ENCODE measurements around the gene C4orf46. TPM values are rescaled to one million over a fixed set of nuclear protein-coding genes. Genes with fewer than 3 reads are reported as not detected.

The C4orf46 gene
- total RNA-seq, 1 donor from 2014 or later: 101 TPM

DNA sequence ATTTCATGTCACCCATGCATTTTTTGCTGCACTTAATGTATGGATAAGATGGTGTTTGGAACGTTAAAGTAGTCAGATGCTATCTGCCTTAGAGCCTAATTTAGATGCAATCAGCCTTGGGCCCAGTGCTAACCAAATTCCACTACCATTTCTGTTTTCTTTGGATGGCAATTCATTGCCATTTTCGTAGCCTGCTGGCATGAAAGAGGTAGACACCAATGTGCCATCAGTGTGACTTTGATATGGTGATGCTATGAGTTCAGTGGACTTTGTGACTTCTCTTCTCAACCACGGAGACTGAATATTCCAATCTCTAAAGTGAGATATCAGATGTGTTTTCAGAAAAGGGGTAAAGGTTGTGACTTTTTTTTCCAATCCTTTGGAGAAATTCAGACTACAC is 1.9 kb upstream of the C4orf46 start:
- Mint-ChIP-seq H3K9me3 (no peaks in the 10 kb centered on the region), H3K4me3 (no peak overlapping the region), H3K27ac (no peak overlapping the region), H3K27me3 (ENCODE audit: insufficient read depth, low read depth) (peaks cover 6% of the 10 kb centered on the region), H3K36me3 (peaks cover 3% of the 10 kb centered on the region), H3K4me1 (peaks cover 14% of the 10 kb centered on the region)
- no peaks in the 10 kb centered on the region for H3K9me3 ChIP-seq (ENCODE audit: low read depth)
- peaks cover 18% of the 10 kb centered on the region for H4K20me1 ChIP-seq (ENCODE audit: low read depth)
- no peak overlapping the region for H3K27ac ChIP-seq
- DNase-seq (ENCODE audit: low spot score): no peak
- TF ChIP-seq CTCF (IDR thresholded peaks at IDR 0.05): no peak
- TF ChIP-seq EZH2phosphoT487 (IDR thresholded peaks at IDR 0.05): no peak
- no peak for TF ChIP-seq EZH2 (IDR thresholded peaks at IDR 0.05)
- H3K27me3 ChIP-seq: no peaks in the 10 kb centered on the region
- H3K4me1 ChIP-seq: peaks cover 7% of the 10 kb centered on the region
- peaks cover 25% of the 10 kb centered on the region for H3F3A ChIP-seq (ENCODE audit: low read depth)
- H3K79me2 ChIP-seq (ENCODE audit: low read depth): peaks cover 30% of the 10 kb centered on the region
- H3K9ac ChIP-seq: no peak overlapping the region
- no peak overlapping the region for H3K4me2 ChIP-seq
- H3K36me3 ChIP-seq: no peaks in the 10 kb centered on the region
- H3K4me3 ChIP-seq: no peak overlapping the region
- H2AFZ ChIP-seq (replicated peaks): no peak overlapping the region

DNA sequence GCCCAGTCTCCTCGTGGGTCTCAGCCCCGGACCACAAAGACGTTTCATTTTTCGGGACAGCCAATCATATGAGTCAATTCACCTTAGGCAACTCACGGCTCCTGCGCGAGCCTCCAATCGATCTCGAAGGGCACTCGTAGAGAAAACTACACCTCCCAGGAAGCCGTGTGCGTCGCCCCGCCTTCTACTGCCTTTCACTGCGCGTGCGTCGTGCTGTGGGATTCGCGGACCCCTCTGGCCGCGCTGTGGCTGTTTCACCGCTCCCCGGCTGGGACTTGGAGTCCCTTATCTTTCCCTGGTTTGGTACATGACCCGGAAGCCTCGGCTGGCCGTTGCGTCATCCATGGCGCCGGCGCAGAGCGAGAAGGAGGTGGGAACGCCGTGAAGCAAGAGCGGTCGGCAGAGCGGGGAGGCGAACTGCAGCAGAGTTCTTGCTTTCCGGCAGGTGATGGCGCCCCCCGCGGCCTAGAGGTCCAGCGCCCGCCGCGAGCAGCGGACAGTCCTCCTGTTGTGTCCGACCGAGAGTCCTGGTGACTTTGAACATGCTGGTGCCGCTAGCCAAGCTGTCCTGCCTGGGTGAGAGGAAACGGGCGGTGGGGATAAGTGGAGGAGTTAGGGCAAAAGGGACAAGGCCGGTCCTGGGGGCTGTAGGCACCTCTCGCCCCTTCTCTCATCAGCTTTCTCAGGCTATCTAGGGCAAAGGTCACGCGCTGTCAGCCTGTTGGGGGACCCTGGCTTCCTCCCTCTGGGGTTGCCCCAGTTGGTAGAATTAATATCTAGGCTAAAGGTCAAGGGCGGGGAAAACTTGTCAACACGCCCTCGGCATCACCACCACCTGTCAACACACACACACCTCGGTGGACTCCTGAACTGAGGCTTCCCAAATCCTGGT is 474 bp upstream of the C4orf46 start, which contains the start of gene ETFDH:
Gene ETFDH, plus strand, starts transcription at position 382 of the 892 bp plus-strand sequence. Its CDS starts 161 bp downstream, at position 543.
- Histone ChIP-seq H3K9me3 (ENCODE audit: low read depth) (no peaks in the 10 kb centered on the region), H3K4me3 (peak within 1 kb of the TSS; percentile 84), H3K27ac (peak within 1 kb of the TSS; percentile 96), H3K9ac (peak within 1 kb of the TSS; percentile 78), H3K27me3 (no peaks in the 10 kb centered on the region), H3K4me2 (peak within 1 kb of the TSS; percentile 92), H3K36me3 (no peaks in the 10 kb centered on the region), H3K4me1 (peaks cover 7% of the 10 kb centered on the region), H3K79me2 (ENCODE audit: low read depth) (peaks cover 45% of the 10 kb centered on the region), H3F3A (ENCODE audit: low read depth) (peaks cover 25% of the 10 kb centered on the region), H4K20me1 (ENCODE audit: low read depth) (peaks cover 23% of the 10 kb centered on the region), H2AFZ (replicated peaks) (peak within 1 kb of the TSS; percentile 89)
- no peak for TF ChIP-seq EZH2 (IDR thresholded peaks at IDR 0.05)
- TF ChIP-seq CTCF (IDR thresholded peaks at IDR 0.05): peak; percentile 65
- TF ChIP-seq EZH2phosphoT487 (IDR thresholded peaks at IDR 0.05): no peak
- Mint-ChIP-seq H3K4me1 (peaks cover 14% of the 10 kb centered on the region), H3K4me3 (peak within 1 kb of the TSS; percentile 99), H3K9me3 (no peaks in the 10 kb centered on the region), H3K36me3 (peaks cover 3% of the 10 kb centered on the region), H3K27me3 (ENCODE audit: insufficient read depth, low read depth) (peaks cover 6% of the 10 kb centered on the region), H3K27ac (peak within 1 kb of the TSS; percentile 100)
- peak; percentile 99 for DNase-seq (ENCODE audit: low spot score)

DNA sequence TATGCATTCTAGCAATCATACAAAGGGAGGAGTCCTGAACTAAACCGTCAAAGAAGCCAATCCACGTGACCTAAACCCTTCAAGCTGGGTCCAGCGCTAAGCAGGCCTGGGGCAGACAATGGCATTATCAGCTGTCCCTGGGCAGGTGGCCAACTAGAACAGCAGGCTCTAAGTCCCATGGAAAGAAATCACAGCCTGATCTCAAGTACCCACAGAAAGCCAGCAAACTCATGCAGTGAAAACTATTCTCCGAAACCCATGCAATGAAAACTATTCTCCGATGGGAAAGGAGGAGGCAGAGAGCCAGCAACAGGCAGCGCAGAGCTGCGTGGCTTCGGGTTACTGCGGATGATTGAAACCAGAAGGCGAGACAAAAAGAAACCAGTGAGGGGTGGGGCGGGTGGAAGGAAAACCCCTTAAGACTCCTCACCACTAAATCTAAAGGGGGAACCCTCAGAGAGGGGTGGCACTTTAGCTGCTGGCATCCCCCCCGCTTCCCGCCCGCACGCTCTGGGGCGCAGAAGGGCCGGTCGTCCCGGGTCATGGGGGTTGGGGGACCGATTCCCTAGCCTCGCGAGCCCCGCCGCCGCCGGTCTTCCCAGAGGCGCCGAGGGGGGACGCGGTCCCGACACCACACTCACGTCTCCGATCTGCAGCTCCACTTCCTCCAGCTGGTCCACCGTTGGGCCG is 567 bp downstream of the C4orf46 start:
- peak overlapping the region; percentile 90 for H3K4me2 ChIP-seq
- H3K9me3 ChIP-seq (ENCODE audit: low read depth): no peaks in the 10 kb centered on the region
- Mint-ChIP-seq H3K4me3 (peak overlapping the region; percentile 99), H3K36me3 (peaks cover 6% of the 10 kb centered on the region), H3K27me3 (ENCODE audit: insufficient read depth, low read depth) (peaks cover 6% of the 10 kb centered on the region), H3K4me1 (peaks cover 14% of the 10 kb centered on the region), H3K9me3 (no peaks in the 10 kb centered on the region), H3K27ac (peak overlapping the region; percentile 100)
- DNase-seq (ENCODE audit: low spot score): peak; percentile 92
- TF ChIP-seq CTCF (IDR thresholded peaks at IDR 0.05) (no peak), EZH2 (IDR thresholded peaks at IDR 0.05) (no peak), EZH2phosphoT487 (IDR thresholded peaks at IDR 0.05) (no peak)
- peak overlapping the region; percentile 88 for H2AFZ ChIP-seq (replicated peaks)
- peaks cover 55% of the 10 kb centered on the region for H3K79me2 ChIP-seq (ENCODE audit: low read depth)
- H3K36me3 ChIP-seq: no peaks in the 10 kb centered on the region
- peak overlapping the region; percentile 78 for H3K9ac ChIP-seq
- H4K20me1 ChIP-seq (ENCODE audit: low read depth): peaks cover 23% of the 10 kb centered on the region
- no peaks in the 10 kb centered on the region for H3K27me3 ChIP-seq
- H3F3A ChIP-seq (ENCODE audit: low read depth): peaks cover 25% of the 10 kb centered on the region
- H3K4me1 ChIP-seq: peaks cover 7% of the 10 kb centered on the region
- peak overlapping the region; percentile 96 for H3K27ac ChIP-seq
- H3K4me3 ChIP-seq: peak overlapping the region; percentile 84
